Muscle layer of duodenum (tissue), 2 donors: Measurements from ENCODE around the gene CLIP1.
"Not testable (repeated sequence)": the region's sequence is repeated elsewhere in the genome, so short reads cannot be mapped to it uniquely, and the experiment has no call there.

Experiments
- H3K27ac ChIP-seq: one replicate; pipeline ENCODE4 v1.7.0; 2013; ENCODE audit warnings: mild to moderate bottlenecking, low read length
- H3K27me3 ChIP-seq: one replicate; pipeline ENCODE4 v1.7.0; 2013; ENCODE audit warnings: low read depth, mild to moderate bottlenecking, control low read depth, low read length
- H3K36me3 ChIP-seq, 2 donors: one replicate each; pipeline ENCODE4 v1.7.0; 2013; ENCODE audit warnings: low read length in 2 of 2, control low read depth in 1 of 2, mild to moderate bottlenecking in 1 of 2; ENCODE audit not compliant: insufficient read depth in 2 of 2, control insufficient read depth in 1 of 2
- H3K4me1 ChIP-seq, 2 donors: one replicate each; pipeline ENCODE4 v1.7.0; 2013; ENCODE audit warnings: low read length in 2 of 2, mild to moderate bottlenecking in 2 of 2, control low read depth in 1 of 2, moderate library complexity in 1 of 2; ENCODE audit not compliant: insufficient read depth in 2 of 2, control insufficient read depth in 1 of 2
- H3K4me3 ChIP-seq, 2 donors: one replicate each; pipeline ENCODE4 v1.7.0; 2013; ENCODE audit warnings: low read length in 2 of 2, low read depth in 1 of 2, mild to moderate bottlenecking in 1 of 2
- H3K9me3 ChIP-seq, 2 donors: one replicate each; pipeline ENCODE4 v1.7.0; 2013; ENCODE audit warnings: low read length in 2 of 2, control low read depth in 1 of 2, mild to moderate bottlenecking in 1 of 2; ENCODE audit not compliant: control insufficient read depth in 1 of 2
- donor health status: healthy.

Gene CLIP1

GRCh38 chr12:122366685-122367475, 55.6 kb downstream of the CLIP1 start:
- Histone ChIP-seq H3K36me3 (peaks cover 10 to 21% of the 10 kb centered on the region in 2 donors), H3K4me1 (peaks cover 0 to 39% of the 10 kb centered on the region in 2 donors), H3K4me3 (no peak overlapping the region), H3K9me3 (no peaks in the 10 kb centered on the region), H3K27ac (peak overlapping the region; percentile 35), H3K27me3 (no peaks in the 10 kb centered on the region)

- not testable (repeated sequence) for H3K4me3 ChIP-seq, H3K27ac ChIP-seq, H3K9me3 ChIP-seq, H3K27me3 ChIP-seq
- Histone ChIP-seq H3K4me1 (peaks cover 0 to 34% of the 10 kb centered on the region in 2 donors), H3K36me3 (peaks cover 19 to 31% of the 10 kb centered on the region in 2 donors)
Observed at GRCh38 chr12:122365226-122365625, 57.2 kb downstream of the CLIP1 start.

GRCh38 chr12:122363782-122364181, 58.7 kb downstream of the CLIP1 start:
- peaks cover 0 to 30% of the 10 kb centered on the region in 2 donors for H3K4me1 ChIP-seq
- H3K27me3 ChIP-seq: no peaks in the 10 kb centered on the region
- no peak overlapping the region for H3K4me3 ChIP-seq
- no peak overlapping the region for H3K27ac ChIP-seq
- no peaks in the 10 kb centered on the region for H3K9me3 ChIP-seq
- H3K36me3 ChIP-seq: peaks cover 29 to 42% of the 10 kb centered on the region in 2 donors

- Histone ChIP-seq H3K4me1 (peaks cover 0 to 22% of the 10 kb centered on the region in 2 donors), H3K27me3 (no peaks in the 10 kb centered on the region), H3K27ac (no peak overlapping the region), H3K4me3 (no peak overlapping the region), H3K9me3 (no peaks in the 10 kb centered on the region), H3K36me3 (peaks cover 29 to 42% of the 10 kb centered on the region in 2 donors)
Observed at GRCh38 chr12:122362755-122363154, 59.7 kb downstream of the CLIP1 start.

- not testable (repeated sequence) for H3K27ac ChIP-seq, H3K9me3 ChIP-seq, H3K4me1 ChIP-seq, H3K27me3 ChIP-seq, H3K4me3 ChIP-seq
- H3K36me3 ChIP-seq: peaks cover 39 to 52% of the 10 kb centered on the region in 2 donors
Observed at GRCh38 chr12:122358403-122358802, 64.1 kb downstream of the CLIP1 start.

- H3K27me3 ChIP-seq, H3K27ac ChIP-seq, H3K4me3 ChIP-seq, H3K9me3 ChIP-seq, H3K4me1 ChIP-seq: not testable (repeated sequence)
- H3K36me3 ChIP-seq: peaks cover 35 to 55% of the 10 kb centered on the region in 2 donors
Observed at GRCh38 chr12:122357536-122357935, 64.9 kb downstream of the CLIP1 start.

- not testable (repeated sequence) for H3K9me3 ChIP-seq, H3K27ac ChIP-seq, H3K4me1 ChIP-seq, H3K27me3 ChIP-seq, H3K4me3 ChIP-seq
- H3K36me3 ChIP-seq: peaks cover 38 to 60% of the 10 kb centered on the region in 2 donors
Observed at GRCh38 chr12:122356991-122357390, 65.5 kb downstream of the CLIP1 start.

GRCh38 chr12:122356192-122356635, 66.3 kb downstream of the CLIP1 start:
- Histone ChIP-seq H3K27ac (no peak overlapping the region), H3K36me3 (peaks cover 42 to 58% of the 10 kb centered on the region in 2 donors), H3K4me3 (no peak overlapping the region), H3K9me3 (no peaks in the 10 kb centered on the region), H3K27me3 (no peaks in the 10 kb centered on the region), H3K4me1 (peaks cover 0 to 5% of the 10 kb centered on the region in 2 donors)

GRCh38 chr12:122355706-122356105, 66.8 kb downstream of the CLIP1 start:
- Histone ChIP-seq H3K9me3 (no peaks in the 10 kb centered on the region), H3K4me1 (peaks cover 0 to 6% of the 10 kb centered on the region in 2 donors), H3K4me3 (no peak overlapping the region), H3K36me3 (peaks cover 38 to 53% of the 10 kb centered on the region in 2 donors), H3K27ac (no peak overlapping the region), H3K27me3 (no peaks in the 10 kb centered on the region)

- Histone ChIP-seq H3K4me3 (no peak overlapping the region), H3K4me1 (peaks cover 0 to 12% of the 10 kb centered on the region in 2 donors), H3K36me3 (peaks cover 35 to 50% of the 10 kb centered on the region in 2 donors), H3K27ac (no peak overlapping the region), H3K9me3 (no peaks in the 10 kb centered on the region), H3K27me3 (no peaks in the 10 kb centered on the region)
Observed at GRCh38 chr12:122354958-122355641, 67.4 kb downstream of the CLIP1 start.

- Histone ChIP-seq H3K4me3 (no peak overlapping the region), H3K4me1 (peaks cover 0 to 15% of the 10 kb centered on the region in 2 donors), H3K27me3 (no peaks in the 10 kb centered on the region), H3K36me3 (peaks cover 29 to 64% of the 10 kb centered on the region in 2 donors), H3K27ac (no peak overlapping the region), H3K9me3 (no peaks in the 10 kb centered on the region)
Observed at GRCh38 chr12:122352394-122352793, 70.1 kb downstream of the CLIP1 start.
